ENCODE data around the gene WDR82.

The WDR82 gene

GRCh38 chr3:52278510-52279069 is at the start of gene WDR82:
WDR82 (minus strand) TSS chr3:52278649; CDS start chr3:52278361, 288 bp downstream.
- DNase-seq = peak; percentile 61

GRCh38 chr3:52327486-52328290 is 49.2 kb upstream of the WDR82 start:
- no peak for DNase-seq

- no peak for DNase-seq
These were observed 48.5 kb upstream of the WDR82 start for GRCh38 chr3:52326976-52327375.

GRCh38 chr3:52325686-52326085 is 47.2 kb upstream of the WDR82 start:
- DNase-seq = no peak

- DNase-seq = no peak
These were observed 46.2 kb upstream of the WDR82 start for GRCh38 chr3:52324676-52325075.

GRCh38 chr3:52323526-52324295 is 45.3 kb upstream of the WDR82 start:
- DNase-seq = no peak

GRCh38 chr3:52322466-52322865 is 44.0 kb upstream of the WDR82 start:
- DNase-seq = no peak

GRCh38 chr3:52321481-52321880 is 43.0 kb upstream of the WDR82 start:
- no peak for DNase-seq

- DNase-seq = no peak
These were observed 41.6 kb upstream of the WDR82 start for GRCh38 chr3:52319921-52320595.

GRCh38 chr3:52318186-52318816 is 39.9 kb upstream of the WDR82 start:
- no peak for DNase-seq

- DNase-seq = peak; percentile 16
These were observed 39.0 kb upstream of the WDR82 start for GRCh38 chr3:52317208-52318000.

- DNase-seq = no peak
These were observed 37.7 kb upstream of the WDR82 start, which contains the start of gene DNAH1 for GRCh38 chr3:52315977-52316764. DNAH1 (plus strand) TSS chr3:52316319; CDS start chr3:52322443, 6,124 bp downstream.

- DNase-seq = no peak
These were observed 36.6 kb upstream of the WDR82 start for GRCh38 chr3:52315006-52315405.

- no peak for DNase-seq
These were observed 36.0 kb upstream of the WDR82 start for GRCh38 chr3:52314489-52314888.

GRCh38 chr3:52313774-52314188 is 35.3 kb upstream of the WDR82 start:
- DNase-seq = no peak

- DNase-seq = no peak
These were observed 34.8 kb upstream of the WDR82 start for GRCh38 chr3:52313188-52313773.

GRCh38 chr3:52311576-52312119 is 33.2 kb upstream of the WDR82 start:
- no peak for DNase-seq

GRCh38 chr3:52310861-52311575 is 32.6 kb upstream of the WDR82 start:
- DNase-seq = no peak

GRCh38 chr3:52308308-52308707 is 29.9 kb upstream of the WDR82 start:
- no peak for DNase-seq

- DNase-seq = no peak
These were observed 28.5 kb upstream of the WDR82 start for GRCh38 chr3:52306978-52307377.
